A549 (cell line): Measurements from ENCODE around the gene ARHGAP9. TPM values are rescaled to one million over a fixed set of nuclear protein-coding genes. Genes with fewer than 3 reads are reported as not detected.
"Not testable (repeated sequence)": the region's sequence is repeated elsewhere in the genome, so short reads cannot be mapped to it uniquely, and the experiment has no call there.

Experiments
- ATAC-seq, 2 experiments: fragments of 200-7000 bp in 1 of 2; fragments of >200 bp in 1 of 2; cut with Nextera tagmentation in 1 of 2; cut with Tn5 transposase in 1 of 2; 3 replicates each; pipeline versions ENCODE4 v1.8.0 to v1.9.1; 2018 to 2020; ENCODE audit warnings: mild to moderate bottlenecking in 1 of 2, moderate library complexity in 1 of 2
- CTCF ChIA-PET: fragments of 300-600 bp; sonication (Branson Sonifier 250); formaldehyde crosslinking; extraction: SDS; loops from one replicate; lab custom pipeline; 2021; ENCODE audit warnings: antibody characterized with exemption, inconsistent platforms; lab: Yijun Ruan, JAX
- POLR2A ChIA-PET: fragments of 350-600 bp; formaldehyde crosslinking; extraction: SDS; loops from one replicate; lab custom pipeline; 2021; ENCODE audit warnings: antibody characterized with exemption, inconsistent platforms; lab: Yijun Ruan, JAX
- DNase-seq, 2 experiments: peaks; one replicate each; pipeline versions ENCODE4 v3.0.0 to v3.0.0-alpha.2; 2011 to 2016; ENCODE audit warnings: low read depth in 1 of 2, low spot score in 1 of 2
- FAIRE-seq: peaks from 2 replicates; lab custom pipeline; 2011; peaks lifted over from hg19 to GRCh38; lab: Jason Lieb, UNC
- H3K27ac ChIP-seq, 2 experiments: fragments of >200 bp; sonication (Bioruptor Twin); formaldehyde crosslinking; 3 replicates each; pipeline ENCODE4 v1.5.1; 2016 to 2017
- H3K4me1 ChIP-seq: fragments of >200 bp; sonication (Bioruptor Twin); formaldehyde crosslinking; 3 replicates; pipeline ENCODE4 v1.6.1; 2016
- H3K4me2 ChIP-seq: fragments of >200 bp; sonication (Bioruptor Twin); formaldehyde crosslinking; 3 replicates; pipeline ENCODE4 v1.6.1; 2016
- H3K4me3 ChIP-seq: fragments of >200 bp; sonication (Bioruptor Twin); formaldehyde crosslinking; 3 replicates; pipeline ENCODE4 v1.5.1; 2016
- H3K9me3 ChIP-seq: fragments of >200 bp; sonication (Bioruptor Twin); formaldehyde crosslinking; 3 replicates; pipeline ENCODE4 v1.6.1; 2016
- BCL3 ChIP-seq: fragments of >200 bp; sonication (Bioruptor Twin); formaldehyde crosslinking; IDR thresholded peaks from 3 replicates; pipeline ENCODE4 v1.6.1; 2016
- BHLHE40 ChIP-seq: IDR thresholded peaks from 2 replicates; pipeline ENCODE4 v1.6.1; 2012; ENCODE audit warnings: low read depth, low read length, inconsistent platforms
- CBX8 ChIP-seq: fragments of 200-600 bp; sonication (generic); IDR thresholded peaks from 2 replicates; pipeline ENCODE4 v1.6.1; 2016
- CEBPB ChIP-seq, 2 experiments: fragments of >200 bp in 1 of 2; sonication (Bioruptor Twin) in 1 of 2; formaldehyde crosslinking in 1 of 2; IDR thresholded peaks; 2 replicates each; pipeline ENCODE4 v1.6.1; 2012 to 2016
- FOXS1 ChIP-seq: fragments of 250-450 bp; sonication (Bioruptor Pico); IDR thresholded peaks from 2 replicates; pipeline ENCODE4 v1.5.0; 2020; ENCODE audit warnings: mild to moderate bottlenecking, moderate library complexity
- HES2 ChIP-seq: fragments of >200 bp; sonication (Bioruptor Twin); formaldehyde crosslinking; IDR thresholded peaks from 2 replicates; pipeline ENCODE4 v1.6.1; 2016
- HOXB5 ChIP-seq: fragments of 250-450 bp; sonication (Bioruptor Pico); IDR thresholded peaks from 2 replicates; pipeline ENCODE4 v1.5.0; 2020; ENCODE audit warnings: mild to moderate bottlenecking, moderate library complexity
- KDM5A ChIP-seq: fragments of 200-600 bp; sonication (generic); IDR thresholded peaks from 2 replicates; pipeline ENCODE4 v1.6.1; 2016; ENCODE audit warnings: antibody characterized with exemption, mild to moderate bottlenecking
- MAFK ChIP-seq: fragments of 450-650 bp; IDR thresholded peaks from 2 replicates; pipeline ENCODE4 v1.6.1; 2014; ENCODE audit not compliant: partially characterized antibody
- MAX ChIP-seq: IDR thresholded peaks from 2 replicates; pipeline ENCODE4 v1.6.1; 2012
- NPAS2 ChIP-seq: fragments of 250-450 bp; sonication (Bioruptor Pico); IDR thresholded peaks from 2 replicates; pipeline ENCODE4 v1.8.0; 2022; ENCODE audit warnings: mild to moderate bottlenecking, moderate library complexity, borderline replicate concordance
- POLR2A ChIP-seq: IDR thresholded peaks from 2 replicates; pipeline ENCODE4 v1.6.1; 2012; ENCODE audit warnings: mild to moderate bottlenecking, low read length
- RARB ChIP-seq: fragments of 250-450 bp; sonication (Bioruptor Pico); IDR thresholded peaks from 2 replicates; pipeline ENCODE4 v1.8.0; 2021; ENCODE audit warnings: mild to moderate bottlenecking, moderate library complexity
- REST ChIP-seq: fragments of 200-600 bp; sonication (generic); IDR thresholded peaks from 2 replicates; pipeline ENCODE4 v1.6.1; 2016; ENCODE audit warnings: antibody characterized with exemption, mild to moderate bottlenecking, moderate library complexity
- RFX5 ChIP-seq: fragments of 450-650 bp; IDR thresholded peaks from 2 replicates; pipeline ENCODE4 v1.7.1; 2014; ENCODE audit warnings: antibody characterized with exemption, mild to moderate bottlenecking, moderate library complexity
- RNF2 ChIP-seq: fragments of 200-600 bp; sonication (generic); IDR thresholded peaks from 2 replicates; pipeline ENCODE4 v1.6.1; 2016; ENCODE audit warnings: low read depth, mild to moderate bottlenecking, antibody characterized with exemption, moderate library complexity, borderline replicate concordance
- SREBF2 ChIP-seq: fragments of 450-650 bp; IDR thresholded peaks from 2 replicates; pipeline ENCODE4 v1.6.1; 2014; ENCODE audit warnings: mild to moderate bottlenecking, moderate library complexity
- ZFP36 ChIP-seq: fragments of 450-650 bp; IDR thresholded peaks from 2 replicates; pipeline ENCODE4 v1.6.1; 2014; ENCODE audit warnings: borderline replicate concordance; ENCODE audit not compliant: partially characterized antibody
- ZNF302 ChIP-seq: fragments of 250-450 bp; sonication (Bioruptor Pico); IDR thresholded peaks from 2 replicates; pipeline ENCODE4 v1.9.0; 2021; ENCODE audit warnings: inconsistent platforms, mild to moderate bottlenecking, moderate library complexity
- ZSCAN20 ChIP-seq: fragments of 250-450 bp; sonication (Bioruptor Pico); IDR thresholded peaks from 2 replicates; pipeline ENCODE4 v1.8.0; 2022; ENCODE audit warnings: mild to moderate bottlenecking, moderate library complexity
- WGBS: methylation state at CpG from one replicate; pipeline ENCODE4 v1.1.6; 2017; ENCODE audit errors: missing lambda C conversion rate; 5-methylcytosine and 5-hydroxymethylcytosine counted together
- polyA plus RNA-seq, 4 experiments: library from polyadenylated mRNA; depleted of rRNA in 3 of 4; stranded (reverse); fragments of >200 nt; fragmentation: RNase III in 1 of 4; extraction: RNeasy Plus Mini Kit Qiagen cat#74134 plus additional on column Dnase treatment in 1 of 4; gene quantifications; 2 replicates in 3 of 4; 3 replicates in 1 of 4; pipeline ENCODE4 v1.2.3, GENCODE V29; 2011 to 2017
- small RNA-seq, 6 experiments: library from RNA; depleted of rRNA; stranded (forward); fragments of <200 nt; gene quantifications; one replicate each; pipeline ENCODE3, GENCODE V24; 2012

Gene ARHGAP9
- polyA plus RNA-seq, 2 of the 4 experiments (the other 2 are of a cell fraction): 0.25 TPM; not detected in 1

- Histone ChIP-seq H3K4me3 (peak overlapping the region; percentile 53), H3K9me3 (no peaks in the 10 kb centered on the region), H3K4me1 (peaks cover 17% of the 10 kb centered on the region; the same call in 2 of the 3 replicates), H3K4me2 (peak overlapping the region; percentile 91), H3K27ac (peak overlapping the region; percentile 96 to 98; a peak in 5 of 6 replicates)
- DNase-seq (no peak), ATAC-seq (no peak), FAIRE-seq (no peak)
- CTCF ChIA-PET: interaction anchor here (1.2 to 3.1 kb wide), 3 partner anchors 25 to 144 kb away, joined by 4 to 26 read pairs (median 7); partner anchors contain the start of gene INHBE
- TF ChIP-seq ZFP36: no peak
- TF ChIP-seq MAFK: no peak
- TF ChIP-seq POLR2A: no peak
- TF ChIP-seq CEBPB (IDR thresholded peaks at IDR 0.05): no peak
- TF ChIP-seq HOXB5 (CRISPR knock-in tag): no peak
- TF ChIP-seq CBX8: no peak
- no peak for TF ChIP-seq KDM5A
- TF ChIP-seq ZNF302 (CRISPR knock-in tag): no peak
- no peak for TF ChIP-seq HES2
- no peak for TF ChIP-seq BHLHE40
- TF ChIP-seq SREBF2: no peak
- no peak for TF ChIP-seq ZSCAN20 (CRISPR knock-in tag)
- no peak for TF ChIP-seq NPAS2 (CRISPR knock-in tag)
- no peak for TF ChIP-seq RNF2
- TF ChIP-seq BCL3: no peak
- no peak for TF ChIP-seq RARB (CRISPR knock-in tag)
- no peak for TF ChIP-seq FOXS1 (CRISPR knock-in tag)
- no peak for TF ChIP-seq REST
- TF ChIP-seq MAX: no peak
- no peak for TF ChIP-seq RFX5
- WGBS: 77% methylated on average over 6 of the region's 6 CpGs
- POLR2A ChIA-PET: no interaction called here
These were observed 50.7 kb downstream of the ARHGAP9 start for GRCh38 chr12:57428965-57429364.

GRCh38 chr12:57426948-57427347 lies 52.7 kb downstream of the ARHGAP9 start:
- FAIRE-seq, ATAC-seq, H3K4me3 ChIP-seq, H3K4me2 ChIP-seq, H3K27ac ChIP-seq, DNase-seq, H3K9me3 ChIP-seq: not testable (repeated sequence)
- WGBS: 93% methylated on average over 10 of the region's 10 CpGs
- H3K4me1 ChIP-seq: peaks cover 17% of the 10 kb centered on the region; the same call in 2 of the 3 replicates
- CTCF ChIA-PET: interaction anchor here (0.7 to 3.5 kb wide), 4 partner anchors 26 to 151 kb away, joined by 3 to 13 read pairs (median 4); partner anchors contain the start of gene GLI1
- POLR2A ChIA-PET: interaction anchor here (0.7 kb wide), 1 partner anchor 35 kb away, joined by 4 read pairs; no protein-coding TSS in a partner anchor

Small RNAs within 50 kb of the gene (small RNA-seq; reads per million reads assigned to genes)
- gene MIR616: 0 to 1.3 (median 0) reads per million in 6 experiments

Other genes starting within 250 kb of the ARHGAP9 start
- 0.40 and 0.62 TPM in 2 replicates for gene STAC3, start 228.7 kb downstream of the ARHGAP9 start, polyA plus RNA-seq (2011; rRNA removed)
- gene STAC3, start 228.7 kb downstream of the ARHGAP9 start, polyA plus RNA-seq (2017; fragmentation: RNase III; extraction: RNeasy Plus Mini Kit Qiagen cat#74134 plus additional on column Dnase treatment): 0.43 to 0.59 TPM (median 0.54 TPM) in 3 replicates
- 28.8 and 30.6 TPM in 2 replicates for gene R3HDM2, start 48.8 kb downstream of the ARHGAP9 start, polyA plus RNA-seq (2011; rRNA removed)
- 14.0 to 14.7 TPM (median 14.4 TPM) in 3 replicates for gene R3HDM2, start 48.8 kb downstream of the ARHGAP9 start, polyA plus RNA-seq (2017; fragmentation: RNase III; extraction: RNeasy Plus Mini Kit Qiagen cat#74134 plus additional on column Dnase treatment)
- gene INHBC, start 45.1 kb downstream of the ARHGAP9 start, polyA plus RNA-seq (2011; rRNA removed): 0.07 and 0.08 TPM in 2 replicates
- gene INHBC, start 45.1 kb downstream of the ARHGAP9 start, polyA plus RNA-seq (2017; fragmentation: RNase III; extraction: RNeasy Plus Mini Kit Qiagen cat#74134 plus additional on column Dnase treatment): not detected in 3 replicates
- gene INHBE, start 24.6 kb downstream of the ARHGAP9 start, polyA plus RNA-seq (2011; rRNA removed): 2.4 and 2.9 TPM in 2 replicates
- 0.50 to 0.74 TPM (median 0.67 TPM) in 3 replicates for gene INHBE, start 24.6 kb downstream of the ARHGAP9 start, polyA plus RNA-seq (2017; fragmentation: RNase III; extraction: RNeasy Plus Mini Kit Qiagen cat#74134 plus additional on column Dnase treatment)
- 27.3 and 30.0 TPM in 2 replicates for gene GLI1, start 20.1 kb downstream of the ARHGAP9 start, polyA plus RNA-seq (2011; rRNA removed)
- 13.0 to 13.5 TPM (median 13.1 TPM) in 3 replicates for gene GLI1, start 20.1 kb downstream of the ARHGAP9 start, polyA plus RNA-seq (2017; fragmentation: RNase III; extraction: RNeasy Plus Mini Kit Qiagen cat#74134 plus additional on column Dnase treatment)
- gene MARS1, start 8.2 kb upstream of the ARHGAP9 start, polyA plus RNA-seq (2011; rRNA removed): 372 and 406 TPM in 2 replicates
- 209 to 230 TPM (median 227 TPM) in 3 replicates for gene MARS1, start 8.2 kb upstream of the ARHGAP9 start, polyA plus RNA-seq (2017; fragmentation: RNase III; extraction: RNeasy Plus Mini Kit Qiagen cat#74134 plus additional on column Dnase treatment)
- 73.1 and 93.0 TPM in 2 replicates for gene DDIT3, start 40.6 kb upstream of the ARHGAP9 start, polyA plus RNA-seq (2011; rRNA removed)
- 11.5 to 16.0 TPM (median 13.5 TPM) in 3 replicates for gene DDIT3, start 40.6 kb upstream of the ARHGAP9 start, polyA plus RNA-seq (2017; fragmentation: RNase III; extraction: RNeasy Plus Mini Kit Qiagen cat#74134 plus additional on column Dnase treatment)
- gene MBD6, start 43.0 kb upstream of the ARHGAP9 start, polyA plus RNA-seq (2011; rRNA removed): 4.6 and 7.3 TPM in 2 replicates
- gene MBD6, start 43.0 kb upstream of the ARHGAP9 start, polyA plus RNA-seq (2017; fragmentation: RNase III; extraction: RNeasy Plus Mini Kit Qiagen cat#74134 plus additional on column Dnase treatment): 18.7 to 25.3 TPM (median 24.2 TPM) in 3 replicates
- gene DCTN2, start 67.3 kb upstream of the ARHGAP9 start, polyA plus RNA-seq (2011; rRNA removed): 140 and 169 TPM in 2 replicates
- gene DCTN2, start 67.3 kb upstream of the ARHGAP9 start, polyA plus RNA-seq (2017; fragmentation: RNase III; extraction: RNeasy Plus Mini Kit Qiagen cat#74134 plus additional on column Dnase treatment): 203 to 211 TPM (median 211 TPM) in 3 replicates
- gene KIF5A, start 70.2 kb upstream of the ARHGAP9 start, polyA plus RNA-seq (2011; rRNA removed): 0.89 and 0.90 TPM in 2 replicates
- 0.45 to 0.61 TPM (median 0.55 TPM) in 3 replicates for gene KIF5A, start 70.2 kb upstream of the ARHGAP9 start, polyA plus RNA-seq (2017; fragmentation: RNase III; extraction: RNeasy Plus Mini Kit Qiagen cat#74134 plus additional on column Dnase treatment)
- 60.9 and 62.9 TPM in 2 replicates for gene PIP4K2C, start 111.3 kb upstream of the ARHGAP9 start, polyA plus RNA-seq (2011; rRNA removed)
- gene PIP4K2C, start 111.3 kb upstream of the ARHGAP9 start, polyA plus RNA-seq (2017; fragmentation: RNase III; extraction: RNeasy Plus Mini Kit Qiagen cat#74134 plus additional on column Dnase treatment): 30.5 to 35.7 TPM (median 35.3 TPM) in 3 replicates
- gene DTX3, start 125.0 kb upstream of the ARHGAP9 start, polyA plus RNA-seq (2011; rRNA removed): 21.7 and 29.6 TPM in 2 replicates
- 18.1 to 26.2 TPM (median 24.7 TPM) in 3 replicates for gene DTX3, start 125.0 kb upstream of the ARHGAP9 start, polyA plus RNA-seq (2017; fragmentation: RNase III; extraction: RNeasy Plus Mini Kit Qiagen cat#74134 plus additional on column Dnase treatment)
- gene ARHGEF25, start 131.6 kb upstream of the ARHGAP9 start, polyA plus RNA-seq (2011; rRNA removed): 9.3 and 9.9 TPM in 2 replicates
- 8.0 to 13.8 TPM (median 11.9 TPM) in 3 replicates for gene ARHGEF25, start 131.6 kb upstream of the ARHGAP9 start, polyA plus RNA-seq (2017; fragmentation: RNase III; extraction: RNeasy Plus Mini Kit Qiagen cat#74134 plus additional on column Dnase treatment)
- 25.7 and 27.0 TPM in 2 replicates for gene B4GALNT1, start 153.3 kb upstream of the ARHGAP9 start, polyA plus RNA-seq (2011; rRNA removed)
- gene B4GALNT1, start 153.3 kb upstream of the ARHGAP9 start, polyA plus RNA-seq (2017; fragmentation: RNase III; extraction: RNeasy Plus Mini Kit Qiagen cat#74134 plus additional on column Dnase treatment): 33.2 to 35.1 TPM (median 33.4 TPM) in 3 replicates
- 183 and 208 TPM in 2 replicates for gene OS9, start 214.3 kb upstream of the ARHGAP9 start, polyA plus RNA-seq (2011; rRNA removed)
- gene OS9, start 214.3 kb upstream of the ARHGAP9 start, polyA plus RNA-seq (2017; fragmentation: RNase III; extraction: RNeasy Plus Mini Kit Qiagen cat#74134 plus additional on column Dnase treatment): 115 to 128 TPM (median 128 TPM) in 3 replicates